Type B pancreatic cell (in vitro differentiated cells): Measurements from ENCODE around the gene SLC25A33. TPM values are rescaled to one million over a fixed set of nuclear protein-coding genes. Genes with fewer than 3 reads are reported as not detected.

Source experiments
- DNase-seq: peaks from one replicate; pipeline ENCODE4 v3.0.0; 2021; ENCODE audit warnings: mixed read lengths; ENCODE audit not compliant: unreplicated experiment; ENCODE audit errors: extremely low spot score
- H3K27ac Mint-ChIP-seq: 2 replicates; pipeline ENCODE4 v1.8.0; 2021; ENCODE audit warnings: mild to moderate bottlenecking, mixed read lengths
- H3K27me3 Mint-ChIP-seq: 2 replicates; pipeline ENCODE4 v1.8.0; 2021; ENCODE audit warnings: mixed read lengths
- H3K36me3 Mint-ChIP-seq: 2 replicates; pipeline ENCODE4 v1.8.0; 2021; ENCODE audit warnings: mixed read lengths
- H3K4me1 Mint-ChIP-seq: one replicate; pipeline ENCODE4 v1.8.0; 2021; ENCODE audit warnings: mixed read lengths; ENCODE audit not compliant: unreplicated experiment
- H3K4me3 Mint-ChIP-seq: 2 replicates; pipeline ENCODE4 v1.8.0; 2021; ENCODE audit warnings: mild to moderate bottlenecking, mixed read lengths
- H3K9me3 Mint-ChIP-seq: 2 replicates; pipeline ENCODE4 v1.8.0; 2021; ENCODE audit warnings: mixed read lengths
- CTCF ChIP-seq: fragments of 200-600 bp; sonication (generic); conservative IDR thresholded peaks from 2 replicates; pipeline ENCODE4 v1.5.0; 2021; ENCODE audit warnings: antibody characterized with exemption, mild to moderate bottlenecking
- total RNA-seq: library from RNA; stranded (reverse); gene quantifications from 2 replicates; pipeline ENCODE4 v1.2.1, GENCODE V29; 2021; ENCODE audit warnings: low replicate concordance

The SLC25A33 gene
- total RNA-seq, 1 donor from 2014 or later = 7.6 TPM

DNA sequence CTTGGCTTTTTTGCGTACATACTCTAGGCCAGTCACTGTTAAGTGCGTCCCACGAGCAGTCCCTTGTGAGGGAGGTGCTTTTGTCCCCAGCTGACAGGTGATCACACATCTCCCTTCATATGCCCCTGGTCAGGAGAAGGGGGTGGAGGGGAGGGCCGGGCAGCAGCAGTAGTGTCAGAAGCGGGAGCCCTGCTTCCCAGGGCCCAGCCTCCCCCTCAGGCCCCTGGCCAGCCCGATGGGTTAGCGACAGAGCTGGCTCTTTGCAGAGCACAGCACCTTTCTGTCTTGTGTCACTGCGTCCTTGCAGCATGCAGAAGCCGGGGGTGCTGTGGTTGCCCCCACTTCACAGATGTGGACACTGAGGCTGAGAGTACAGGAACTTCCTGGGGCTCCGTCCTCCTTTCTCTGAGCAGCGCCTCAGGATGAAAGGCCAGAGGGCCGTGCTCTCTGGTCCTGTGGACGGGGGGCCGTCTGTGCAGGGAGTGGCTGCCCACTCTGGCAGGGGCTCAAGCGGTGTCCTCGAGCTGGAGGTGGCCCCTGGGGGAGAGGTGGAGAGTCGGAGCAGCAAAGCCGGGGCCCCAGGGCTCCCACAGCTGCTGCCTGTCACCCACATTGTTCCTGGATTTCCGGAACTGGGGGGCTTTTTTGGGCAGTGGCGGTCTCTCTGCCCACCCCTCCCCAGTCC is 55.3 kb downstream of the SLC25A33 start:
- Mint-ChIP-seq H3K9me3 (no peaks in the 10 kb centered on the region), H3K36me3 (no peaks in the 10 kb centered on the region), H3K27me3 (no peaks in the 10 kb centered on the region), H3K4me1 (peaks cover 25% of the 10 kb centered on the region), H3K27ac (no peak overlapping the region), H3K4me3 (no peak overlapping the region)
- no peak for DNase-seq
- TF ChIP-seq CTCF = no peak

DNA sequence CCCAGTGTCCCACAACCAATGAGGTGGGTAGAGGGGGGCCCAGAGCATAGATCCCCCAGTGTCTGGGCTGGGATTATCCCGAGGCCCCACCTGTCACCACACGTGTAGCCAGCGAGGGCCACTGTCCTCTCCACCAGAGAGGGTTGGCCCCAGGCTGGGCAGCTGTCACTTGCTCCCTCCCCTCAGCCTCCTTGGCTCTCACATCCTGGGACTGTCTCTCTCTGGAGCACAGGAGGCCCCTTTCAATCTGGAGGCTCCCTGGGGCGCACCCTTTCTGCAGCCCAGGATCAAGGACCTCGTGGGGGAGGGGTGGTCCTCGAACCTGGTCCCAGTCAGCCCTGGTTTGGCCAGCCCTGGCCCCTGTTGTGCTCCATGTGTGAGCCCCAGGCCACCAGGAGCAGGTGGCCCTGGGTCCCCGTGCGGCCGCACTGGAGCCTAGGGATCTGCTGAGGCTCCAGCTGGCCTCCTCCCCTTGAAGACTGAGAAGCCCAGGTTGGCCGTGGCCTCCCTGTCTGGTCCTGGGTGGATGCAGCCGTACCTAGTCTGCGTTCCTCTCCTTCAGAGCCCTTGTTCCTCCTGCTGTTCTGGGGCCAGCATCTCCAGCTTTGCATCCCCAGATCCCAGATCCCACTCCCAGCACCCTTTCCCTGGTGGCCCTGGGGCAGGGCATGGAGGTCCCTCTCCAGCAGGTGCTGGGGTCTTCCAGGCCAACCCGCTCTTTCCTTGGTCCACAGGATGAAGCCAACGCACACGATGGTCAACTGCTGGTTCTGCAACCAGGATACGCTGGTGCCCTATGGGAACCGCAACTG is 56.1 kb downstream of the SLC25A33 start:
- no peak overlapping the region for H3K27ac Mint-ChIP-seq
- H3K4me3 Mint-ChIP-seq = no peak overlapping the region
- no peak for DNase-seq
- no peaks in the 10 kb centered on the region for H3K36me3 Mint-ChIP-seq
- H3K4me1 Mint-ChIP-seq = peaks cover 21% of the 10 kb centered on the region
- no peak for TF ChIP-seq CTCF
- no peaks in the 10 kb centered on the region for H3K27me3 Mint-ChIP-seq
- H3K9me3 Mint-ChIP-seq = no peaks in the 10 kb centered on the region

DNA sequence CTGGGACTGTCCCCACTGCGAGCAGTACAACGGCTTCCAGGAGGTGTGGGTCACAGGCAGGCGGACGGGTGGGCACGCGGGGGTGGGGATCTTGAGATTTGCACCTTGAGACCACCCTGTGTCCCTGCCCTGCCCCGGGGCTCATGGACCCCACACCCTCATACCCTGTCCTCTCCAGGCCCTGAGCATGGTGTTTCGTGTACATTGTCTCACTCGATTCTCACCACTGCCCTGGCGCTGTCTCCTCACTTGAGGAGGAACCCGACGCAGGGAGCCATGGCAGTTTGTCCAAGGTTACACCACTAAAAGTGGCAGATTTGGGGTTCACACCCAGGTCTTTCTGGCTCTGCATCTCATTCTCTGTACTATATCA is 56.7 kb downstream of the SLC25A33 start:
- H3K36me3 Mint-ChIP-seq = no peaks in the 10 kb centered on the region
- no peak overlapping the region for H3K4me3 Mint-ChIP-seq
- peaks cover 16% of the 10 kb centered on the region for H3K4me1 Mint-ChIP-seq
- DNase-seq = no peak
- no peaks in the 10 kb centered on the region for H3K27me3 Mint-ChIP-seq
- TF ChIP-seq CTCF = no peak
- no peaks in the 10 kb centered on the region for H3K9me3 Mint-ChIP-seq
- no peak overlapping the region for H3K27ac Mint-ChIP-seq

GRCh38 chr1:9596415-9597123 is 57.3 kb downstream of the SLC25A33 start:
- no peak overlapping the region for H3K27ac Mint-ChIP-seq
- H3K36me3 Mint-ChIP-seq = no peaks in the 10 kb centered on the region
- H3K27me3 Mint-ChIP-seq = no peaks in the 10 kb centered on the region
- DNase-seq = no peak
- TF ChIP-seq CTCF = no peak
- H3K4me3 Mint-ChIP-seq = no peak overlapping the region
- H3K4me1 Mint-ChIP-seq = peaks cover 13% of the 10 kb centered on the region
- H3K9me3 Mint-ChIP-seq = no peaks in the 10 kb centered on the region

- no peak overlapping the region for H3K4me3 Mint-ChIP-seq
- H3K27ac Mint-ChIP-seq = no peak overlapping the region
- no peak for TF ChIP-seq CTCF
- H3K27me3 Mint-ChIP-seq = no peaks in the 10 kb centered on the region
- DNase-seq = no peak
- H3K36me3 Mint-ChIP-seq = no peaks in the 10 kb centered on the region
- H3K4me1 Mint-ChIP-seq = peaks cover 7% of the 10 kb centered on the region
- no peaks in the 10 kb centered on the region for H3K9me3 Mint-ChIP-seq
These were observed 58.4 kb downstream of the SLC25A33 start for GRCh38 chr1:9597361-9598315.
